WTC11 (cell line): ENCODE data around the gene ASTN2. TPM values are rescaled to one million over a fixed set of nuclear protein-coding genes. Genes with fewer than 3 reads are reported as not detected.

ENCODE experiments used
- ATAC-seq: fragments of 200-7000 bp; cut with Tn5 transposase; 2 replicates; pipeline ENCODE4 v1.10.0; 2021; ENCODE audit warnings: mild to moderate bottlenecking, moderate library complexity
- CTCF ChIA-PET: fragments of 300-600 bp; sonication (Branson Sonifier 250); formaldehyde crosslinking; loops from one replicate; lab custom pipeline; 2021; ENCODE audit warnings: antibody characterized with exemption; lab: Charles Lee
- POLR2A ChIA-PET: fragments of 350-600 bp; sonication (Branson Sonifier 250); formaldehyde crosslinking; loops from one replicate; lab custom pipeline; 2021; ENCODE audit warnings: antibody characterized with exemption; lab: Charles Lee
- DNase-seq: peaks from one replicate; pipeline ENCODE4 v3.0.0; 2021; ENCODE audit warnings: low spot score
- H3K27ac Mint-ChIP-seq: 2 replicates; pipeline ENCODE4 v1.8.0; 2021; ENCODE audit warnings: mixed read lengths
- H3K27me3 Mint-ChIP-seq: 2 replicates; pipeline ENCODE4 v1.8.0; 2021; ENCODE audit warnings: low read depth, mild to moderate bottlenecking, moderate library complexity, mixed read lengths
- H3K36me3 Mint-ChIP-seq: 2 replicates; pipeline ENCODE4 v1.8.0; 2021; ENCODE audit warnings: mixed read lengths
- H3K4me1 Mint-ChIP-seq: 2 replicates; pipeline ENCODE4 v1.8.0; 2022; ENCODE audit warnings: mixed read lengths
- H3K4me3 Mint-ChIP-seq: 2 replicates; pipeline ENCODE4 v1.8.0; 2021; ENCODE audit warnings: mild to moderate bottlenecking, moderate library complexity, mixed read lengths
- H3K9me3 Mint-ChIP-seq: 2 replicates; pipeline ENCODE4 v1.8.0; 2021; ENCODE audit warnings: mixed read lengths
- ATF2 ChIP-seq: sonication (generic); formaldehyde crosslinking; IDR thresholded peaks from 2 replicates; pipeline ENCODE4 v1.8.1; 2022; ENCODE audit warnings: low read depth, missing genetic modification reagents, borderline replicate concordance
- CBFB ChIP-seq: sonication (generic); formaldehyde crosslinking; IDR thresholded peaks from 2 replicates; pipeline ENCODE4 v1.8.1; 2022; ENCODE audit warnings: mild to moderate bottlenecking, low read depth, missing genetic modification reagents
- CDX4 ChIP-seq: fragments of 250-450 bp; sonication (Bioruptor Pico); IDR thresholded peaks from 2 replicates; pipeline ENCODE4 v1.9.0; 2021; ENCODE audit warnings: moderate library complexity, mild to moderate bottlenecking, inconsistent platforms, borderline replicate concordance
- CREM ChIP-seq: sonication (generic); formaldehyde crosslinking; IDR thresholded peaks from 2 replicates; pipeline ENCODE4 v1.8.1; 2022; ENCODE audit warnings: mild to moderate bottlenecking, missing genetic modification reagents, moderate library complexity
- CTCF ChIP-seq: fragments of 200-600 bp; IDR thresholded peaks from 2 replicates; pipeline ENCODE4 v1.8.0; 2022; ENCODE audit warnings: antibody characterized with exemption
- ELF4 ChIP-seq: sonication (generic); formaldehyde crosslinking; IDR thresholded peaks from 2 replicates; pipeline ENCODE4 v1.8.1; 2022; ENCODE audit warnings: low read depth, mild to moderate bottlenecking, moderate library complexity, missing genetic modification reagents
- EMX1 ChIP-seq: fragments of 250-450 bp; sonication (Bioruptor Pico); IDR thresholded peaks from 2 replicates; pipeline ENCODE4 v1.8.0; 2021; ENCODE audit warnings: mild to moderate bottlenecking
- ETV6 ChIP-seq: sonication (generic); formaldehyde crosslinking; IDR thresholded peaks from 2 replicates; pipeline ENCODE4 v1.8.1; 2022; ENCODE audit warnings: mild to moderate bottlenecking, missing genetic modification reagents
- FOXP1 ChIP-seq: sonication (generic); formaldehyde crosslinking; IDR thresholded peaks from 2 replicates; pipeline ENCODE4 v1.8.0; 2022; ENCODE audit warnings: missing genetic modification reagents, mild to moderate bottlenecking, moderate library complexity, borderline replicate concordance
- MYBL2 ChIP-seq: sonication (generic); formaldehyde crosslinking; IDR thresholded peaks from 2 replicates; pipeline ENCODE4 v1.8.1; 2023; ENCODE audit warnings: mild to moderate bottlenecking, moderate library complexity, missing genetic modification reagents
- PRRX2 ChIP-seq: fragments of 250-450 bp; sonication (Bioruptor Pico); IDR thresholded peaks from 2 replicates; pipeline ENCODE4 v1.8.0; 2021; ENCODE audit warnings: mild to moderate bottlenecking
- RORB ChIP-seq: fragments of 250-450 bp; sonication (Bioruptor Pico); IDR thresholded peaks from 2 replicates; pipeline ENCODE4 v1.9.0; 2021; ENCODE audit warnings: mild to moderate bottlenecking
- SMAD4 ChIP-seq: sonication (generic); formaldehyde crosslinking; IDR thresholded peaks from 2 replicates; pipeline ENCODE4 v1.8.0; 2022; ENCODE audit warnings: mild to moderate bottlenecking, missing genetic modification reagents
- TCF7 ChIP-seq: sonication (generic); formaldehyde crosslinking; IDR thresholded peaks from 2 replicates; pipeline ENCODE4 v1.8.0; 2022; ENCODE audit warnings: mild to moderate bottlenecking, low read depth, missing genetic modification reagents, moderate library complexity
- ZNF138 ChIP-seq: sonication (generic); formaldehyde crosslinking; conservative IDR thresholded peaks from 2 replicates; pipeline ENCODE4 v1.8.1; 2022; ENCODE audit warnings: mild to moderate bottlenecking, moderate library complexity, missing genetic modification reagents
- ZNF532 ChIP-seq: fragments of 250-450 bp; sonication (Bioruptor Pico); IDR thresholded peaks from 2 replicates; pipeline ENCODE4 v1.9.0; 2021; ENCODE audit warnings: mild to moderate bottlenecking, borderline replicate concordance
- ZNF671 ChIP-seq: fragments of 250-450 bp; sonication (Bioruptor Pico); IDR thresholded peaks from 2 replicates; pipeline ENCODE4 v1.8.0; 2021; ENCODE audit warnings: mild to moderate bottlenecking
- total RNA-seq: library from RNA; stranded (reverse); gene quantifications from 3 replicates; pipeline ENCODE4 v1.2.3, GENCODE V29; 2021
- TF ChIP-seq, protein P1 (sequence below): sonication (generic); formaldehyde crosslinking; IDR thresholded peaks from 2 replicates; pipeline ENCODE4 v1.8.1; 2022; ENCODE audit warnings: missing genetic modification reagents, borderline replicate concordance
- TF ChIP-seq, protein P2 (sequence below): fragments of 250-450 bp; sonication (Bioruptor Pico); IDR thresholded peaks from 2 replicates; pipeline ENCODE4 v2.1.2; 2022; ENCODE audit warnings: mild to moderate bottlenecking, moderate library complexity
- TF ChIP-seq, protein P3 (sequence below): sonication (generic); formaldehyde crosslinking; IDR thresholded peaks from 2 replicates; pipeline ENCODE4 v1.8.0; 2022; ENCODE audit warnings: mild to moderate bottlenecking, missing genetic modification reagents

The ASTN2 gene
- total RNA-seq, 1 experiment from 2014 or later, result 16.2 TPM

GRCh38 chr9:116765011-116765410 lies 649.8 kb downstream of the ASTN2 start (continued):
- TF ChIP-seq CTCF, result no peak
- TF ChIP-seq, protein P1, sequence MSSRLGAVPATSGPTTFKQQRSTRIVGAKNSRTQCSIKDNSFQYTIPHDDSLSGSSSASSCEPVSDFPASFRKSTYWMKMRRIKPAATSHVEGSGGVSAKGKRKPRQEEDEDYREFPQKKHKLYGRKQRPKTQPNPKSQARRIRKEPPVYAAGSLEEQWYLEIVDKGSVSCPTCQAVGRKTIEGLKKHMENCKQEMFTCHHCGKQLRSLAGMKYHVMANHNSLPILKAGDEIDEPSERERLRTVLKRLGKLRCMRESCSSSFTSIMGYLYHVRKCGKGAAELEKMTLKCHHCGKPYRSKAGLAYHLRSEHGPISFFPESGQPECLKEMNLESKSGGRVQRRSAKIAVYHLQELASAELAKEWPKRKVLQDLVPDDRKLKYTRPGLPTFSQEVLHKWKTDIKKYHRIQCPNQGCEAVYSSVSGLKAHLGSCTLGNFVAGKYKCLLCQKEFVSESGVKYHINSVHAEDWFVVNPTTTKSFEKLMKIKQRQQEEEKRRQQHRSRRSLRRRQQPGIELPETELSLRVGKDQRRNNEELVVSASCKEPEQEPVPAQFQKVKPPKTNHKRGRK, result no peak

GRCh38 chr9:116763770-116764169 lies 651.1 kb downstream of the ASTN2 start:
- POLR2A ChIA-PET, result no interaction called here
- TF ChIP-seq MYBL2 (CRISPR knock-in tag), result no peak
- TF ChIP-seq ZNF671 (CRISPR knock-in tag), result no peak
- TF ChIP-seq TCF7 (CRISPR knock-in tag), result no peak
- no peak for TF ChIP-seq ZNF138
- no peak for TF ChIP-seq EMX1 (CRISPR knock-in tag)
- TF ChIP-seq ZNF532 (CRISPR knock-in tag), result no peak
- no peak for TF ChIP-seq ETV6
- no peak for TF ChIP-seq CREM (CRISPR knock-in tag)
- TF ChIP-seq PRRX2 (CRISPR knock-in tag), result no peak
- TF ChIP-seq FOXP1 (CRISPR knock-in tag), result no peak
- no peak for TF ChIP-seq RORB (CRISPR knock-in tag)
- TF ChIP-seq CDX4 (CRISPR knock-in tag), result no peak
- Mint-ChIP-seq H3K4me3 (no peak overlapping the region), H3K9me3 (no peaks in the 10 kb centered on the region), H3K36me3 (no peaks in the 10 kb centered on the region), H3K27ac (no peak overlapping the region), H3K27me3 (no peaks in the 10 kb centered on the region), H3K4me1 (peaks cover 15% of the 10 kb centered on the region)
- no peak for DNase-seq
- CTCF ChIA-PET, result no interaction called here
- no peak for ATAC-seq

DNA sequence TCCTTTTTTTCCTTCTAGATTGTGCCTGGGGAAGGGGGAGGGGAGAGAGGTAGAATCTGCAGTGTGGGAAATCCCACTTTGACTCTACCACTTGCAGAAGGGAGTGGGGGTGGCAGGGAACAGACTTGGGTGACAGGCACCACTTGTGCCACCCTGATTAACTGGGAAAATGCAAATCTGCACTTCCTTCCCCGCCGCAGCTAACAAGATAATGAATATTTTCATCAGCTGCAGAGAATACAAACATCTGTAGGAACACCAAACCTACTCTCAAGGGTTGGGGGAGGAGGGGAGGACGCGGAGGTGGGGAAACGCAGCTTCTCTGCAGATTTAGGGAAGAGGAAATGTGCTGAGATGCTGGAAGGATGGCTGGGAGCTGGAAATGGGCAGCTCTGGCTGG lies 654.2 kb downstream of the ASTN2 start:
- Mint-ChIP-seq H3K27ac (no peak overlapping the region), H3K4me3 (no peak overlapping the region), H3K27me3 (no peaks in the 10 kb centered on the region), H3K9me3 (peaks cover 9% of the 10 kb centered on the region), H3K4me1 (peaks cover 19% of the 10 kb centered on the region), H3K36me3 (peaks cover 7% of the 10 kb centered on the region)
- ChIA-PET POLR2A (no interaction called here), CTCF (interaction anchor here (1.3 to 1.4 kb wide), 2 partner anchors 23 to 82 kb away, joined by 4 to 5 read pairs; no protein-coding TSS in a partner anchor)
- ATAC-seq (peak; percentile 51), DNase-seq (no peak)
- TF ChIP-seq ELF4 (no peak), ATF2 (CRISPR knock-in tag) (no peak), CBFB (no peak), SMAD4 (CRISPR knock-in tag) (no peak)
- TF ChIP-seq, protein P2, sequence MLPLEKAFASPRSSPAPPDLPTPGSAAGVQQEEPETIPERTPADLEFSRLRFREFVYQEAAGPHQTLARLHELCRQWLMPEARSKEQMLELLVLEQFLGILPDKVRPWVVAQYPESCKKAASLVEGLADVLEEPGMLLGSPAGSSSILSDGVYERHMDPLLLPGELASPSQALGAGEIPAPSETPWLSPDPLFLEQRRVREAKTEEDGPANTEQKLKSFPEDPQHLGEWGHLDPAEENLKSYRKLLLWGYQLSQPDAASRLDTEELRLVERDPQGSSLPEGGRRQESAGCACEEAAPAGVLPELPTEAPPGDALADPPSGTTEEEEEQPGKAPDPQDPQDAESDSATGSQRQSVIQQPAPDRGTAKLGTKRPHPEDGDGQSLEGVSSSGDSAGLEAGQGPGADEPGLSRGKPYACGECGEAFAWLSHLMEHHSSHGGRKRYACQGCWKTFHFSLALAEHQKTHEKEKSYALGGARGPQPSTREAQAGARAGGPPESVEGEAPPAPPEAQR (CRISPR knock-in tag), result no peak
- TF ChIP-seq, protein P3, sequence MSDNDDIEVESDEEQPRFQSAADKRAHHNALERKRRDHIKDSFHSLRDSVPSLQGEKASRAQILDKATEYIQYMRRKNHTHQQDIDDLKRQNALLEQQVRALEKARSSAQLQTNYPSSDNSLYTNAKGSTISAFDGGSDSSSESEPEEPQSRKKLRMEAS (CRISPR knock-in tag), result no peak
